Hepatocyte (in vitro differentiated cells): ENCODE measurements around the gene PEX7.

Source experiments
- CTCF ChIP-seq: fragments of 200-600 bp; sonication (generic); IDR thresholded peaks from 2 replicates; pipeline ENCODE4 v1.5.1; 2016; ENCODE audit warnings: antibody characterized with exemption, mild to moderate bottlenecking; ENCODE audit not compliant: poor library complexity
- EZH2phosphoT487 ChIP-seq: fragments of 200-600 bp; sonication (generic); IDR thresholded peaks from one replicate; pipeline ENCODE4 v1.6.1; 2018; ENCODE audit warnings: antibody characterized with exemption, mild to moderate bottlenecking, low read depth, moderate library complexity; ENCODE audit not compliant: unreplicated experiment, severe bottlenecking

- TF ChIP-seq EZH2phosphoT487: no peak
- no peak for TF ChIP-seq CTCF
Measured at GRCh38 chr6:136820561-136820960, 1.8 kb upstream of the PEX7 start.
